ENCODE results near the gene NSD2. TPM values are rescaled to one million over a fixed set of nuclear protein-coding genes. Genes with fewer than 3 reads are reported as not detected.

NSD2 gene
- polyA plus RNA-seq, 1 donor (not counting 4 experiments of a cell fraction or from before 2014, with no cell fraction given): 22.6 TPM

DNA sequence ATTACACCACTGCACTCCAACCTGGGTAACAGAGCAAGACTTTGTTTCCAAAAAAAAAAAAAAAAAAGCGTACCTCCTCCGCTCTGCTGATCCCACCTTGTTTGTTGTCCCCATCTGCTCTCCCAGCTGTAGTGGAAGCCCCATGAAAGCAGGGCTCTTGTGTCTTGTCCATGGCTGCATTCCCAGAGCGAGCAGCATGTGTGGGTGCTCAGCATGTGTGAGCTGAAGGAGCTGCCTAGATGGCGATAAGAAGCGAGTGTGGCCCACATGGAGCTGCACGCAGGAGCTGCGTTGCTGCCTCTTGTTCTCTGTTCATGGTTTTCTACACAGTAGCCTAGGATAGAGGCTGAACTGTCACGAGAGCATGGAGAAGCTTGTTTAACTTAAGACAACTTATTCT is 12.4 kb downstream of the NSD2 start:
- Histone ChIP-seq H3K9me3 (ENCODE audit: control insufficient read depth, low read depth, low read length) (no peaks in the 10 kb centered on the region), H3K4me3 (ENCODE audit: control insufficient read depth in 2 of 3, extremely low read depth in 1 of 3, insufficient read depth in 2 of 3, low read depth in 1 of 3, low read length in 3 of 3) (no peak overlapping the region), H3K27me3 (ENCODE audit: control insufficient read depth, extremely low read depth, insufficient read depth, low read length) (no peaks in the 10 kb centered on the region), H3K4me1 (ENCODE audit: control insufficient read depth, extremely low read depth, insufficient read depth, low read length) (no peaks in the 10 kb centered on the region), H3K79me2 (ENCODE audit: control insufficient read depth, insufficient read depth, low read length) (peaks cover 97% of the 10 kb centered on the region), H3K36me3 (ENCODE audit: control insufficient read depth in 2 of 2, extremely low read depth in 1 of 2, insufficient read depth in 2 of 2, low read length in 2 of 2) (peaks cover 0 to 7% of the 10 kb centered on the region in 2 experiments), H2AFZ (ENCODE audit: control insufficient read depth, low read length) (no peak overlapping the region), H3K27ac (ENCODE audit: control insufficient read depth, insufficient read depth, low read length) (no peak overlapping the region), H3K9ac (ENCODE audit: control insufficient read depth, extremely low read depth, insufficient read depth, low read length) (no peak overlapping the region), H3K9me1 (ENCODE audit: control insufficient read depth, extremely low read depth, insufficient read depth, low read length) (peaks cover 2% of the 10 kb centered on the region), H3K4me2 (ENCODE audit: control insufficient read depth, extremely low read depth, insufficient read depth, low read depth, low read length) (no peak overlapping the region), H4K20me1 (ENCODE audit: control insufficient read depth, extremely low read depth, insufficient read depth, low read length) (peaks cover 10% of the 10 kb centered on the region)
- FAIRE-seq (no peak), DNase-seq (ENCODE audit: low read depth, low spot score) (no peak)
- dilution Hi-C loops (cut with MboI; ENCODE audit: extremely low pct_ligation_motif_present, low sequenced_read_pairs): no loop called here
- TF ChIP-seq, protein P1, sequence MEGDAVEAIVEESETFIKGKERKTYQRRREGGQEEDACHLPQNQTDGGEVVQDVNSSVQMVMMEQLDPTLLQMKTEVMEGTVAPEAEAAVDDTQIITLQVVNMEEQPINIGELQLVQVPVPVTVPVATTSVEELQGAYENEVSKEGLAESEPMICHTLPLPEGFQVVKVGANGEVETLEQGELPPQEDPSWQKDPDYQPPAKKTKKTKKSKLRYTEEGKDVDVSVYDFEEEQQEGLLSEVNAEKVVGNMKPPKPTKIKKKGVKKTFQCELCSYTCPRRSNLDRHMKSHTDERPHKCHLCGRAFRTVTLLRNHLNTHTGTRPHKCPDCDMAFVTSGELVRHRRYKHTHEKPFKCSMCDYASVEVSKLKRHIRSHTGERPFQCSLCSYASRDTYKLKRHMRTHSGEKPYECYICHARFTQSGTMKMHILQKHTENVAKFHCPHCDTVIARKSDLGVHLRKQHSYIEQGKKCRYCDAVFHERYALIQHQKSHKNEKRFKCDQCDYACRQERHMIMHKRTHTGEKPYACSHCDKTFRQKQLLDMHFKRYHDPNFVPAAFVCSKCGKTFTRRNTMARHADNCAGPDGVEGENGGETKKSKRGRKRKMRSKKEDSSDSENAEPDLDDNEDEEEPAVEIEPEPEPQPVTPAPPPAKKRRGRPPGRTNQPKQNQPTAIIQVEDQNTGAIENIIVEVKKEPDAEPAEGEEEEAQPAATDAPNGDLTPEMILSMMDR (optimal IDR thresholded peaks at IDR 0.05 in 1 of 3, IDR thresholded peaks at IDR 0.05 in 1 of 3, conservative IDR thresholded peaks at IDR 0.05 in 1 of 3; ENCODE audit: extremely low read depth in 1 of 3, insufficient read depth in 2 of 3, low read length in 3 of 3): no peak
- no peak for TF ChIP-seq EZH2 (IDR thresholded peaks at IDR 0.05; ENCODE audit: low read length)

- peaks cover 0 to 3% of the 10 kb centered on the region in 2 experiments for H3K36me3 ChIP-seq (ENCODE audit: control insufficient read depth in 2 of 2, extremely low read depth in 1 of 2, insufficient read depth in 2 of 2, low read length in 2 of 2)
- H2AFZ ChIP-seq (ENCODE audit: control insufficient read depth, low read length): no peak overlapping the region
- DNase-seq (ENCODE audit: low read depth, low spot score): no peak
- peaks cover 8% of the 10 kb centered on the region for H4K20me1 ChIP-seq (ENCODE audit: control insufficient read depth, extremely low read depth, insufficient read depth, low read length)
- no peak overlapping the region for H3K27ac ChIP-seq (ENCODE audit: control insufficient read depth, insufficient read depth, low read length)
- H3K4me1 ChIP-seq (ENCODE audit: control insufficient read depth, extremely low read depth, insufficient read depth, low read length): no peaks in the 10 kb centered on the region
- peaks cover 99% of the 10 kb centered on the region for H3K79me2 ChIP-seq (ENCODE audit: control insufficient read depth, insufficient read depth, low read length)
- TF ChIP-seq, protein P1 (optimal IDR thresholded peaks at IDR 0.05 in 1 of 3, IDR thresholded peaks at IDR 0.05 in 1 of 3, conservative IDR thresholded peaks at IDR 0.05 in 1 of 3; ENCODE audit: extremely low read depth in 1 of 3, insufficient read depth in 2 of 3, low read length in 3 of 3): no peak
- TF ChIP-seq EZH2 (IDR thresholded peaks at IDR 0.05; ENCODE audit: low read length): no peak
- H3K9ac ChIP-seq (ENCODE audit: control insufficient read depth, extremely low read depth, insufficient read depth, low read length): no peak overlapping the region
- dilution Hi-C loops (cut with MboI; ENCODE audit: extremely low pct_ligation_motif_present, low sequenced_read_pairs): no loop called here
- H3K9me3 ChIP-seq (ENCODE audit: control insufficient read depth, low read depth, low read length): no peaks in the 10 kb centered on the region
- no peaks in the 10 kb centered on the region for H3K27me3 ChIP-seq (ENCODE audit: control insufficient read depth, extremely low read depth, insufficient read depth, low read length)
- no peak for FAIRE-seq
- no peak overlapping the region for H3K4me3 ChIP-seq (ENCODE audit: control insufficient read depth in 2 of 3, extremely low read depth in 1 of 3, insufficient read depth in 2 of 3, low read depth in 1 of 3, low read length in 3 of 3)
- peaks cover 2% of the 10 kb centered on the region for H3K9me1 ChIP-seq (ENCODE audit: control insufficient read depth, extremely low read depth, insufficient read depth, low read length)
- no peak overlapping the region for H3K4me2 ChIP-seq (ENCODE audit: control insufficient read depth, extremely low read depth, insufficient read depth, low read depth, low read length)
These were observed 14.2 kb downstream of the NSD2 start for GRCh38 chr4:1885414-1885813.
